BE2C (cell line): Measurements from ENCODE around the gene ATG12.
A peak's percentile ranks its signal among the peaks of the same experiment; 100 is the strongest.

Experiments
- DNase-seq: peaks from one replicate; pipeline ENCODE4 v3.0.0-alpha.2; 2020
- H3K27me3 ChIP-seq: fragments of 250-450 bp; sonication (Bioruptor Pico); 2 replicates; pipeline ENCODE4 v1.5.1; 2020; ENCODE audit warnings: mild to moderate bottlenecking
- H3K36me3 ChIP-seq: fragments of 250-450 bp; sonication (Bioruptor Pico); 2 replicates; pipeline ENCODE4 v1.5.1; 2020; ENCODE audit warnings: mild to moderate bottlenecking
- H3K4me1 ChIP-seq: fragments of 250-450 bp; sonication (Bioruptor Pico); 2 replicates; pipeline ENCODE4 v1.5.1; 2020
- H3K4me3 ChIP-seq: 2 replicates; pipeline ENCODE4 v1.5.1; 2011; ENCODE audit warnings: low read depth, low read length
- H3K9me3 ChIP-seq: fragments of 250-450 bp; sonication (Bioruptor Pico); 2 replicates; pipeline ENCODE4 v1.5.1; 2020
- TF ChIP-seq, protein P1 (sequence below): IDR thresholded peaks from 2 replicates; pipeline ENCODE4 v1.5.1; 2012; ENCODE audit warnings: mild to moderate bottlenecking, low read depth, low read length

ATG12 gene

GRCh38 chr5:115818821-115819220 lies 22.5 kb downstream of the ATG12 start:
- H3K4me1 ChIP-seq = no peaks in the 10 kb centered on the region

GRCh38 chr5:115817386-115817785 lies 24.0 kb downstream of the ATG12 start:
- no peaks in the 10 kb centered on the region for H3K4me1 ChIP-seq
- no peak for DNase-seq
- no peaks in the 10 kb centered on the region for H3K36me3 ChIP-seq
- H3K4me3 ChIP-seq = no peak overlapping the region
- H3K9me3 ChIP-seq = no peaks in the 10 kb centered on the region
- TF ChIP-seq, protein P1, sequence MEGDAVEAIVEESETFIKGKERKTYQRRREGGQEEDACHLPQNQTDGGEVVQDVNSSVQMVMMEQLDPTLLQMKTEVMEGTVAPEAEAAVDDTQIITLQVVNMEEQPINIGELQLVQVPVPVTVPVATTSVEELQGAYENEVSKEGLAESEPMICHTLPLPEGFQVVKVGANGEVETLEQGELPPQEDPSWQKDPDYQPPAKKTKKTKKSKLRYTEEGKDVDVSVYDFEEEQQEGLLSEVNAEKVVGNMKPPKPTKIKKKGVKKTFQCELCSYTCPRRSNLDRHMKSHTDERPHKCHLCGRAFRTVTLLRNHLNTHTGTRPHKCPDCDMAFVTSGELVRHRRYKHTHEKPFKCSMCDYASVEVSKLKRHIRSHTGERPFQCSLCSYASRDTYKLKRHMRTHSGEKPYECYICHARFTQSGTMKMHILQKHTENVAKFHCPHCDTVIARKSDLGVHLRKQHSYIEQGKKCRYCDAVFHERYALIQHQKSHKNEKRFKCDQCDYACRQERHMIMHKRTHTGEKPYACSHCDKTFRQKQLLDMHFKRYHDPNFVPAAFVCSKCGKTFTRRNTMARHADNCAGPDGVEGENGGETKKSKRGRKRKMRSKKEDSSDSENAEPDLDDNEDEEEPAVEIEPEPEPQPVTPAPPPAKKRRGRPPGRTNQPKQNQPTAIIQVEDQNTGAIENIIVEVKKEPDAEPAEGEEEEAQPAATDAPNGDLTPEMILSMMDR = no peak
- H3K27me3 ChIP-seq = peaks cover 72% of the 10 kb centered on the region

More at GRCh38 chr5:115818821-115819220, 22.5 kb downstream of the ATG12 start:
- no peaks in the 10 kb centered on the region for H3K9me3 ChIP-seq
- DNase-seq = no peak
- TF ChIP-seq, protein P1 = no peak
- H3K36me3 ChIP-seq = no peaks in the 10 kb centered on the region
- H3K4me3 ChIP-seq = no peak overlapping the region
- peaks cover 62% of the 10 kb centered on the region for H3K27me3 ChIP-seq

DNA sequence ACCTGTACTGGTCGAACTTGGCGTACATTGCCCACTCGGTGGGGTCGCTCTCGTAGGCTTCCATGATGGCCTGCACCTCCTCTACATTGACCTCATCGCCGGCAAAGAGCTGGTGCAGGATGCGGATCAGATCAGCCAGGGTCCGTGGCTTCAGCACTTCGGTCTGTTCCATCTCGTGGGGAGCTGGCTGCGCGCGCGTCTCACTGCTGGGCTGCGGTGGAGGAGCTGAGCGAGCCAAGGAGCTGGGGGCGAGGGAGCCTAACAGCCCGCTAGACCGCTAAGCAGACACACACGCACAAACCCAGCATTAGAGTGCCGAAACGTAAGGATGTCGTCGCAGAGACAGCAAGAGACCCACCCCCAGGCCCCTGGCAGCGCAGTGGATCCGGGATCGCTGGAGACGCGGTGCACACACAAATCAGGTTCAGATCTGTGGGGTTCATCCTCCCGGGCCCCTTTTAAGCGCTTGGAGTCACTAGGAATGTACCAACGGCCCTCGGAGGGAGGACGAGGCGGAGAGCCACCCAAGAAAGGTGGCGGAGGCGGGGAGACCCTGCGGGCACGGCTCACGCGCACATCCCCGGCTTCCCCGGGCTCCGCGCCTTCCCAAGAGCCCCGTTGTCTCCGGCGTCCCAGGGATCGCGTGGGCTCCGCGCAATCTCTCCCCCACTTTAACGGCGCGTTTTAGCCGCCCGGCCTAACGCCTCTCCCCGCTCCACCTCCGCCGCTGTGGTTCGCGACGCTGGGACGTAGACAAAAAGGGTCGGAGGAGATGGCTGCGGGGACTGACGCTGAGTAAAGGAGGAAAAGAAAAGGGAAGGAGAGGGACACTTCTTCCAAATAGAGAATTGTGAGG lies 24.9 kb downstream of the ATG12 start, which contains the start of gene CDO1:
TSS of gene CDO1 (minus strand) at position 434 of the 856 bp plus-strand sequence. CDS start at position 172, 262 bp downstream.
- peak within 1 kb of the TSS; percentile 33 for H3K4me3 ChIP-seq
- no peaks in the 10 kb centered on the region for H3K9me3 ChIP-seq
- no peaks in the 10 kb centered on the region for H3K36me3 ChIP-seq
- TF ChIP-seq, protein P1 = no peak
- H3K27me3 ChIP-seq = peaks cover 72% of the 10 kb centered on the region
- peak; percentile 29 for DNase-seq
- H3K4me1 ChIP-seq = no peaks in the 10 kb centered on the region

- no peak for DNase-seq
- peak overlapping the region; percentile 33 for H3K4me3 ChIP-seq
- no peaks in the 10 kb centered on the region for H3K4me1 ChIP-seq
- TF ChIP-seq, protein P1 = no peak
- H3K27me3 ChIP-seq = peaks cover 72% of the 10 kb centered on the region
- no peaks in the 10 kb centered on the region for H3K9me3 ChIP-seq
- no peaks in the 10 kb centered on the region for H3K36me3 ChIP-seq
Observed at GRCh38 chr5:115815693-115816225, 25.6 kb downstream of the ATG12 start.

DNA sequence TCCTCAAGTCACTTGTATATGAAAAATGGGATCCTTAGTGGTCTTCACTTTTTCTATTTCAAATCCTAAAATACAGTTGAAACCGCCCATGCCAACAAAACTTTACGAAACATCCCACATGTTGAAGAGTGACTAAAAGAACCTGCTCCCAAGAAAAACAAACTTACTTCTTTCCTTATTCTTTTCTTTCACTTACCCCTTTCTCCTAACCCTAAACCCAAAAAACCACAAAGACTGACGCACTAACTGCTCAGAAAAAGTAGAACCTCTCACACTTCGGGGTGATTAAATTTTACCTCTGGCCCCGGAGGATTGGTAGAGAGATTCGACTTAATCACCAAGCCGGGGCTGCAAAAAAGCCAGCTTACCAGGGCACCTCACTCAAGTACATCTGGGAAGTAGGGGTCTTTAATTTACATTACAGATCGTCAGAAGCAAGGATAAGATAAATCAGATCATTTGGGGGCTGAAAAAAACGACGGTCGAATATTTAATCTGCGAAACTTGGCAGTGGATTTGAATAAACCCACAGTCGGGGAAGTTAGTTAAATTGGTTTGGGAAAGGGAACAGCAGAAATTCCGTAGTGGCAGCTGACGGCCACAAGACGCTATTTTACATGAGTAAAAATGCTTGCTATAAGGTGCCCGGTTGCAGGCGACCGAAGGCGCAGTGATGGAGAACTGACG lies 26.2 kb downstream of the ATG12 start:
- no peaks in the 10 kb centered on the region for H3K36me3 ChIP-seq
- peaks cover 70% of the 10 kb centered on the region for H3K27me3 ChIP-seq
- H3K4me1 ChIP-seq = no peaks in the 10 kb centered on the region
- DNase-seq = no peak
- TF ChIP-seq, protein P1 = no peak
- no peak overlapping the region for H3K4me3 ChIP-seq
- no peaks in the 10 kb centered on the region for H3K9me3 ChIP-seq

- DNase-seq = no peak
- H3K36me3 ChIP-seq = no peaks in the 10 kb centered on the region
- peaks cover 58% of the 10 kb centered on the region for H3K27me3 ChIP-seq
- H3K4me3 ChIP-seq = no peak overlapping the region
- TF ChIP-seq, protein P1 = no peak
- no peaks in the 10 kb centered on the region for H3K4me1 ChIP-seq
- no peaks in the 10 kb centered on the region for H3K9me3 ChIP-seq
Observed at GRCh38 chr5:115813719-115814118, 27.6 kb downstream of the ATG12 start.
